ENCODE results near the gene KMT5B. TPM values are rescaled to one million over a fixed set of nuclear protein-coding genes. Genes with fewer than 3 reads are reported as not detected.

KMT5B gene
- total and polyA plus RNA-seq, 10 of the 15 experiments (the other 5 are each of a cell fraction or from before 2014, with no cell fraction given), result 4.7 to 21.8 (median 18.0) TPM

DNA sequence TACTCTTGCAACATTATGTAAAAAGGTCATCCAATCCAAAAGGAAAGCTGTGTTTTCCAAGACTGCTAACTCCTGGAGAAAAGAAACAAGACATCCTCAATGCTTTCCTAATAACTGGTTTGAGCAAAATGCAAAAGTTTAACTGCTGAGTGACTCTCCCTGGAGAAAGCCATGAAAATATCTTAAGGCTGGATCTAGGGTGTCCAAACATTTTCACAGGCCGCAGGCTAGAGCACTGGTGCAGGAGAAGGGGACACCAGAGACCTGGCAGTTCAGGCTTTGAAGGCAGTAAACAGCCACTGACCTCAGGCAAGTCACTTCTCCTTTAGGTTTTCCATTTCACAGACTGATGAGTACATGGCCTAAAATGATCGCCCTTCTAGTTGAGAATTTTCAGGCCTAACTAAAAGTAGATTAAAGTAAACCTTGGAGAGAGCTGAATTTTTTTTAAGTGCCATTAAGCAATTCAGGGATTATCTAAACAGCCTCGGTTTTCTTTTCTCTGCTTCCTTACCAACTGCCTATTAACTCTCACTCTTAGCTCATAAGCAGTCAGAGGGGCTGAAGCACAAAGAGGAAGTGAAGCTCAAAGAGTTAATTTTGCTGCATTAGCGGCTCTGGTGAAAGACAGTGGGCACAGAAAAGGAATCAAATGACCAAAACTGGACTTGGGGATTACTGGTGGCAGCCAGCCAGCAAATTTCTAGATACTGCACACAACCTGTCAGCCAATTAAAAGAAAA, 94.2 kb downstream of the KMT5B start (continued):
- TF ChIP-seq, protein P1, sequence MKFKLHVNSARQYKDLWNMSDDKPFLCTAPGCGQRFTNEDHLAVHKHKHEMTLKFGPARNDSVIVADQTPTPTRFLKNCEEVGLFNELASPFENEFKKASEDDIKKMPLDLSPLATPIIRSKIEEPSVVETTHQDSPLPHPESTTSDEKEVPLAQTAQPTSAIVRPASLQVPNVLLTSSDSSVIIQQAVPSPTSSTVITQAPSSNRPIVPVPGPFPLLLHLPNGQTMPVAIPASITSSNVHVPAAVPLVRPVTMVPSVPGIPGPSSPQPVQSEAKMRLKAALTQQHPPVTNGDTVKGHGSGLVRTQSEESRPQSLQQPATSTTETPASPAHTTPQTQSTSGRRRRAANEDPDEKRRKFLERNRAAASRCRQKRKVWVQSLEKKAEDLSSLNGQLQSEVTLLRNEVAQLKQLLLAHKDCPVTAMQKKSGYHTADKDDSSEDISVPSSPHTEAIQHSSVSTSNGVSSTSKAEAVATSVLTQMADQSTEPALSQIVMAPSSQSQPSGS (IDR thresholded peaks at IDR 0.05; ENCODE audit: low read length), result peak; percentile 19; the same call in 1 of the 2 replicates
- TF ChIP-seq MTA3 (IDR thresholded peaks at IDR 0.05; ENCODE audit: borderline replicate concordance, low read length), result no peak
- TF ChIP-seq RUNX3 (IDR thresholded peaks at IDR 0.05; ENCODE audit: low read length), result peak; percentile 67
- TF ChIP-seq PAX5 (IDR thresholded peaks at IDR 0.05; ENCODE audit: borderline replicate concordance, low read depth, low read length), result 0 out of 2 replicates have a peak, but pooled peaks have one; percentile 29
- peak; percentile 72 for TF ChIP-seq EED (IDR thresholded peaks at IDR 0.05; ENCODE audit: low read depth)
- TF ChIP-seq, protein P2, sequence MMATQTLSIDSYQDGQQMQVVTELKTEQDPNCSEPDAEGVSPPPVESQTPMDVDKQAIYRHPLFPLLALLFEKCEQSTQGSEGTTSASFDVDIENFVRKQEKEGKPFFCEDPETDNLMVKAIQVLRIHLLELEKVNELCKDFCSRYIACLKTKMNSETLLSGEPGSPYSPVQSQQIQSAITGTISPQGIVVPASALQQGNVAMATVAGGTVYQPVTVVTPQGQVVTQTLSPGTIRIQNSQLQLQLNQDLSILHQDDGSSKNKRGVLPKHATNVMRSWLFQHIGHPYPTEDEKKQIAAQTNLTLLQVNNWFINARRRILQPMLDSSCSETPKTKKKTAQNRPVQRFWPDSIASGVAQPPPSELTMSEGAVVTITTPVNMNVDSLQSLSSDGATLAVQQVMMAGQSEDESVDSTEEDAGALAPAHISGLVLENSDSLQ (IDR thresholded peaks at IDR 0.05), result peak; percentile 74
- no peak for TF ChIP-seq SREBF1 (IDR thresholded peaks at IDR 0.05; ENCODE audit: low read length)
- TF ChIP-seq MTA2 (IDR thresholded peaks at IDR 0.05; ENCODE audit: low read depth), result peak; percentile 92
- no peak for TF ChIP-seq BRCA1 (IDR thresholded peaks at IDR 0.05; ENCODE audit: low read depth, low read length)
- TF ChIP-seq ZNF622 (IDR thresholded peaks at IDR 0.05), result no peak
- peak; percentile 30 for TF ChIP-seq MEF2B (IDR thresholded peaks at IDR 0.05; ENCODE audit: partially characterized antibody, poor library complexity, severe bottlenecking)
- peak in 1 of 2 experiments; percentile 58; a peak in 2 of 4 replicates for TF ChIP-seq EP300 (IDR thresholded peaks at IDR 0.05; ENCODE audit: borderline replicate concordance in 1 of 2, control insufficient read depth in 1 of 2, low read depth in 2 of 2, low read length in 2 of 2)
- no peak for TF ChIP-seq MYC (IDR thresholded peaks at IDR 0.05; ENCODE audit: insufficient read depth, insufficient read length, insufficient replicate concordance, low read length, severe bottlenecking)
- TF ChIP-seq, protein P3, sequence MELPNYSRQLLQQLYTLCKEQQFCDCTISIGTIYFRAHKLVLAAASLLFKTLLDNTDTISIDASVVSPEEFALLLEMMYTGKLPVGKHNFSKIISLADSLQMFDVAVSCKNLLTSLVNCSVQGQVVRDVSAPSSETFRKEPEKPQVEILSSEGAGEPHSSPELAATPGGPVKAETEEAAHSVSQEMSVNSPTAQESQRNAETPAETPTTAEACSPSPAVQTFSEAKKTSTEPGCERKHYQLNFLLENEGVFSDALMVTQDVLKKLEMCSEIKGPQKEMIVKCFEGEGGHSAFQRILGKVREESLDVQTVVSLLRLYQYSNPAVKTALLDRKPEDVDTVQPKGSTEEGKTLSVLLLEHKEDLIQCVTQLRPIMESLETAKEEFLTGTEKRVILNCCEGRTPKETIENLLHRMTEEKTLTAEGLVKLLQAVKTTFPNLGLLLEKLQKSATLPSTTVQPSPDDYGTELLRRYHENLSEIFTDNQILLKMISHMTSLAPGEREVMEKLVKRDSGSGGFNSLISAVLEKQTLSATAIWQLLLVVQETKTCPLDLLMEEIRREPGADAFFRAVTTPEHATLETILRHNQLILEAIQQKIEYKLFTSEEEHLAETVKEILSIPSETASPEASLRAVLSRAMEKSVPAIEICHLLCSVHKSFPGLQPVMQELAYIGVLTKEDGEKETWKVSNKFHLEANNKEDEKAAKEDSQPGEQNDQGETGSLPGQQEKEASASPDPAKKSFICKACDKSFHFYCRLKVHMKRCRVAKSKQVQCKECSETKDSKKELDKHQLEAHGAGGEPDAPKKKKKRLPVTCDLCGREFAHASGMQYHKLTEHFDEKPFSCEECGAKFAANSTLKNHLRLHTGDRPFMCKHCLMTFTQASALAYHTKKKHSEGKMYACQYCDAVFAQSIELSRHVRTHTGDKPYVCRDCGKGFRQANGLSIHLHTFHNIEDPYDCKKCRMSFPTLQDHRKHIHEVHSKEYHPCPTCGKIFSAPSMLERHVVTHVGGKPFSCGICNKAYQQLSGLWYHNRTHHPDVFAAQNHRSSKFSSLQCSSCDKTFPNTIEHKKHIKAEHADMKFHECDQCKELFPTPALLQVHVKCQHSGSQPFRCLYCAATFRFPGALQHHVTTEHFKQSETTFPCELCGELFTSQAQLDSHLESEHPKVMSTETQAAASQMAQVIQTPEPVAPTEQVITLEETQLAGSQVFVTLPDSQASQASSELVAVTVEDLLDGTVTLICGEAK (IDR thresholded peaks at IDR 0.05; ENCODE audit: borderline replicate concordance), result no peak
- peak; percentile 91; the same call in 1 of the 2 replicates for TF ChIP-seq DPF2 (IDR thresholded peaks at IDR 0.05)
- no peak for TF ChIP-seq RCOR1 (conservative IDR thresholded peaks at IDR 0.05; ENCODE audit: low read depth, low read length)
- no peak; the same call in 1 of the 2 replicates for TF ChIP-seq NR2F1 (conservative IDR thresholded peaks at IDR 0.05)
- peak; percentile 98 for TF ChIP-seq SKIL (IDR thresholded peaks at IDR 0.05; ENCODE audit: low read depth, poor library complexity, severe bottlenecking)
- peak; percentile 50; the same call in 1 of the 2 replicates for TF ChIP-seq CREM (IDR thresholded peaks at IDR 0.05; ENCODE audit: low read depth)
- 0 out of 2 replicates have a peak, but pooled peaks have one; percentile 20 for TF ChIP-seq CREB1 (IDR thresholded peaks at IDR 0.05; ENCODE audit: low read depth)
- TF ChIP-seq SMAD1 (IDR thresholded peaks at IDR 0.05; ENCODE audit: low read depth, partially characterized antibody), result peak; percentile 84
